ENCODE measurements around the gene YTHDC2.
"Not testable (repeated sequence)": the region's sequence is repeated elsewhere in the genome, so short reads cannot be mapped to it uniquely, and the experiment has no call there.

The YTHDC2 gene

DNA sequence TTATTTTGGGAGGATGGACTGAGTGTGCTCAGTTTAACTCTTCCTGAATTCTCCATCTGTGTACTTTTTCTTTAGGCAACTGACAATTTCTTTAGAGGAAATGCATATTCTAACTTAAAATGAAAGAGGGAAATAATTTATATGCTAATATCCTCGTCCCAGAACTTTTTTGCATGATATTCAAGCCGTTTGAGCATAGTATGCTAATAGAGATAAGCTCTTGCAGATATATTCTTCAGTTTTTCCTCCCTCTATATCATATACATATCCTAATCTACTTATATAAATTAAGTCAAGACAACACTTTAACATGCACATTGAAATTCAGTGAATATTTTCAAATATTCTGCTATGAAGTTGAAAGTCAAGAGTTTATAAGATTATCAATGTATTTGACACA lies 84.7 kb downstream of the YTHDC2 start:
- DNase-seq (ENCODE audit: insufficient read length, low spot score) (no peak), FAIRE-seq (no peak)
- TF ChIP-seq, protein P1, sequence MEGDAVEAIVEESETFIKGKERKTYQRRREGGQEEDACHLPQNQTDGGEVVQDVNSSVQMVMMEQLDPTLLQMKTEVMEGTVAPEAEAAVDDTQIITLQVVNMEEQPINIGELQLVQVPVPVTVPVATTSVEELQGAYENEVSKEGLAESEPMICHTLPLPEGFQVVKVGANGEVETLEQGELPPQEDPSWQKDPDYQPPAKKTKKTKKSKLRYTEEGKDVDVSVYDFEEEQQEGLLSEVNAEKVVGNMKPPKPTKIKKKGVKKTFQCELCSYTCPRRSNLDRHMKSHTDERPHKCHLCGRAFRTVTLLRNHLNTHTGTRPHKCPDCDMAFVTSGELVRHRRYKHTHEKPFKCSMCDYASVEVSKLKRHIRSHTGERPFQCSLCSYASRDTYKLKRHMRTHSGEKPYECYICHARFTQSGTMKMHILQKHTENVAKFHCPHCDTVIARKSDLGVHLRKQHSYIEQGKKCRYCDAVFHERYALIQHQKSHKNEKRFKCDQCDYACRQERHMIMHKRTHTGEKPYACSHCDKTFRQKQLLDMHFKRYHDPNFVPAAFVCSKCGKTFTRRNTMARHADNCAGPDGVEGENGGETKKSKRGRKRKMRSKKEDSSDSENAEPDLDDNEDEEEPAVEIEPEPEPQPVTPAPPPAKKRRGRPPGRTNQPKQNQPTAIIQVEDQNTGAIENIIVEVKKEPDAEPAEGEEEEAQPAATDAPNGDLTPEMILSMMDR (IDR thresholded peaks at IDR 0.05; ENCODE audit: insufficient read depth, missing control alignments), result no peak

DNA sequence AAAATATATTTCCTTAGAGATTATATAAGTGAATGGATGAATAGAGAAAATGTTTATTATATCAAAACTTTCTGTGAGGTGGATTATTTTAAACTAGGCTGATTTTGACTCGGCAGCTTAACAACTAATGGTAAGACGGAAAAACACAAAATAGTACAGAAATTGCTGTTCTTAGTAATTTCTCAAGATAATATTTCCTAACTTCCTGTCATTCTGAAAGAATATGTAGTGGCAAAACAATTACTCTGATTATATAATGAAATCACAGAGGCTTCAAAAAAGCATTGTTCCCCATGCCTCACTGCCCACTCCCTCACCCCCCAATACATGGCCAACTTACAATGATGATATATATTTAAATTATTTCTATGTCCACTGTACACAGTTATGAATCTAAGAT lies 85.4 kb downstream of the YTHDC2 start:
- FAIRE-seq, result no peak
- TF ChIP-seq, protein P1 (IDR thresholded peaks at IDR 0.05; ENCODE audit: insufficient read depth, missing control alignments), result no peak
- DNase-seq (ENCODE audit: insufficient read length, low spot score), result no peak

DNA sequence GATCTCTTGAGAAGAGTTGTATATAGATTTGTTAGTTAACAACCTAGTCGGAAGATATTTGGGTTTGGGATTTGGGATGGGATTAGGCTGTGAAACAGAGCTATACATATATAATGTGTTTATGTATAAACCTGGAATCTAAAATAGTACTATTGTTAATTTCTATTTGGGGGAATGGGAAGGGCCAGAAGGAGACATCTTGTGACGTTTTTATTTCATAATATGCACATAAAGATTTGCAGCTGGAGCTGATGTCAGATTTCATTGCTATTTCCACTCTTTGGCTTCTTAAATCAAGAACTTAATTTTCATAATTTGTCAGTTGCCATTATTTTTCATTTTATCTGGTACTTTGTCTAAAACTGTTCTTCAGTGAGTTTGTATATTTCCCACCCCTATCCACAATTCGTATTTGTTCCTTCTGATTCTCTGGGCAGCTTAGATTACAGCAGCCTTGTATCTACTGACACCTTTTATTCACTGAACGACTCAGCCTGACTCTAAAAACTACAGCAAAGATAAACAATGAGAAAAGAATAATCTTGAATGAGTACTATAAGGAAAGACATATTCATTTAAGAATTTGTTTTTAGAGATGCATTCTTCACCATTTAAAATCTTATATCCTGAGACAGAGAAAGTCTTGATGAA lies 86.9 kb downstream of the YTHDC2 start:
- FAIRE-seq (no peak), DNase-seq (ENCODE audit: insufficient read length, low spot score) (no peak)
- TF ChIP-seq, protein P1 (IDR thresholded peaks at IDR 0.05; ENCODE audit: insufficient read depth, missing control alignments), result no peak

DNA sequence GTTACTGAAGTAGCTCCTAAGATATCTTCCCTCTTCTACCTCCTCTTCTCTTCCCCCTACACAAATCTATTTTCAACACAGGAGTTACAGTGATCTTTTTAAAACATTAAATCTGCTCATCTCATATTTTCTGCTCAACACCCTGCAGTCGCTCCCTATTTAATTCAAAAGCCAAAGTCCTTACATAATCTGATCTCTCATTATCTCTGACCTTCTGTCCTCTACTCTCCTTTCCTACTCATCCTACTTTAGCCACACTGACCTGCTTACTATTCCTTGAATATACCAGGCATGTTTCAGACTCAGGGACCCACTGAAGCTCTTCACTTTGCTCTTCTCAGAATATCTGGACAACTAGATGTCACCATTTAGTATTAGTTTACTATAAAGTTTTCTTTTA lies 87.9 kb downstream of the YTHDC2 start:
- TF ChIP-seq, protein P1 (IDR thresholded peaks at IDR 0.05; ENCODE audit: insufficient read depth, missing control alignments), result no peak
- DNase-seq (ENCODE audit: insufficient read length, low spot score) (no peak), FAIRE-seq (peak; percentile 77)

DNA sequence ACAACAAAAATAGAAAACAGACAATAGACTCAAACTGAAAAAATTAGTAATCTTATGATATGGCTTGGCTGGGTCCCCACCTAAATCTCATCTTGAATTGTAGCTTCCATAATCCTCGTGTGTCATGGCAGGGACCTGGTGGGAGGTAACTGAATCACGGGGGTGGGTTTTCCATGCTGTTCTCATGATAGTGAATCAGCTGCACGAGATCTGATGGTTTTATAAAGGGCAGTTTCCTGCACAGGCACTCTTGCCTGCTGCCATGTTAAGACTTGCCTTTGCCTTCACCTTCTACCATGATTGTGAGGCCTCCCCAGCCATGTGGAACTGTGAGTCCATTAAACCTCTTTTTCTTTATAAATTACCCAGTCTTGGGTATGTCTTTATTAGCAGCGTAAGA lies 89.8 kb downstream of the YTHDC2 start:
- FAIRE-seq, result not testable (repeated sequence)

DNA sequence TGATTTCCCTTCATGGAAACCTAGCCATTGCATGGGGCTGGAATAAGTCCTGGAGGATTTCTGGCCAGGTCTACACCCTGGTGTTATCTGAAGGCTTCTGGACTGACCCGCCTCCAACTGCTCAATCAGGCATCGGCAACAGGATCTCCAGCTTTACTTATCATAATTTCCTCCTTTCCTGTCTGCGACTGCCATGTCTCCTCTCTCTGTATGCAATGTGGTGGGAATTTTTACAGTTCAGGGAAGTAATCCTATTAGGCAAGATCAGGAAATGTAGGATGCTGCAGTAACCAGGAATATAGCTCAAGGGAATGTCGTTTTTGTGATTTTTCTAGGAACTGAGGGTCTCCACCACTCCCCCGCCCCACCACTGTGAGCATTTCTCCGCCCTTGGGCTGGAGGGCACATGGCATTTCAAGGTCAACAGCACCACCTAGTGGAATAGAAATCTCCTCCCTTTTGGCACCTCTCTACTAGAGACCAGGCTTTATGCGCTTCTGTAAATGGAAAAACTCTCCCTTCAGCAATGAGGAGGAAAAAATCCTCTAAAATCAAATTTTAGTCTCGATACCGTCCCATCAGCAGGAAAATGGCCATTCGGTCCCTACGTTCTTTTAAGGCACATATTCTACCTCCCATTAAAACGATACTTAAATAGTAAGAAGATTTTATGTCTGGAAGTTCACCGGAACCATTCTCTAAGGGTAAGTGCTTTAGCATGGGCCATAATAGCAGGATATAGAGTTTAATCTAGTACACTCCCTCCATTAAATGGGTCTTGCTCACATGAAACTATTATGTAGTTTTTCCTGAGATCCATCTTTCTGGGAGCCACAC lies 93.0 kb downstream of the YTHDC2 start:
- no peak for DNase-seq (ENCODE audit: insufficient read length, low spot score)
- FAIRE-seq, result peak; percentile 76
- TF ChIP-seq, protein P1 (IDR thresholded peaks at IDR 0.05; ENCODE audit: insufficient read depth, missing control alignments), result peak; percentile 78

More for the DNA sequence above, 89.8 kb downstream of the YTHDC2 start:
- DNase-seq (ENCODE audit: insufficient read length, low spot score), result not testable (repeated sequence)

DNA sequence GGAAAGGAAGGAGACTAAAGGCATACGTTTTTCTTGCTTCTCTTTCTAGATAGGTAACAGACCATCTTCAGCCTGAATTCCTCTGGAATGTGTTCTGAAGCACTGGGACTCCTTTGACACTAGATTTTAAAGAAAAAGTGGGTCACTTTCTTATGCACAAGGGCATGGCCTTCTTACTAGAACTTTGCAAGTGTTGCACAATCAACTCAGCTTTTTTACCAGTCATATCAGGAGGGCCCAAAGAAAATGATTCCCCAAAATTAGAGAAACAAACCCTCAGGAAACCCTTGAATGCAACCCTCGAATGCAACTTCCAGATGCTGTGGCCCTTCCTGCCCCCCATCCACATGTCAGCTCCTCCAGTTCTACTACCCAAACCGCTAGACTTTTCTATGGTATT lies 93.9 kb downstream of the YTHDC2 start:
- no peak for FAIRE-seq
- DNase-seq (ENCODE audit: insufficient read length, low spot score), result no peak
- TF ChIP-seq, protein P1 (IDR thresholded peaks at IDR 0.05; ENCODE audit: insufficient read depth, missing control alignments), result no peak
